Osteoblast (primary cell): ENCODE measurements around the gene FYB2. TPM values are rescaled to one million over a fixed set of nuclear protein-coding genes. Genes with fewer than 3 reads are reported as not detected.

Source experiments
- DNase-seq: peaks from one replicate; pipeline ENCODE4 v3.0.0; 2011; ENCODE audit warnings: low spot score, mixed read lengths; ENCODE audit not compliant: insufficient read length; ENCODE audit errors: missing footprints
- H2AFZ ChIP-seq: 2 replicates; pipeline ENCODE4 v1.6.0; 2011; ENCODE audit warnings: mild to moderate bottlenecking, low read length
- H3K27ac ChIP-seq: 2 replicates; pipeline ENCODE4 v1.5.1; 2011; ENCODE audit warnings: mild to moderate bottlenecking, low read depth, low read length, moderate library complexity
- H3K27me3 ChIP-seq: 2 replicates; pipeline ENCODE4 v1.6.0; 2012; ENCODE audit warnings: mild to moderate bottlenecking, control low read depth, inconsistent platforms, low read length, moderate library complexity; ENCODE audit not compliant: insufficient read depth
- H3K36me3 ChIP-seq: 2 replicates; pipeline ENCODE4 v1.5.1; 2011; ENCODE audit warnings: mild to moderate bottlenecking, low read length, control low read depth, moderate library complexity; ENCODE audit not compliant: insufficient read depth
- H3K4me1 ChIP-seq: 2 replicates; pipeline ENCODE4 v1.5.1; 2011; ENCODE audit warnings: mild to moderate bottlenecking, low read length, control low read depth, moderate library complexity; ENCODE audit not compliant: insufficient read depth
- H3K4me2 ChIP-seq: 2 replicates; pipeline ENCODE4 v1.6.0; 2011; ENCODE audit warnings: mild to moderate bottlenecking, low read length; ENCODE audit not compliant: insufficient read depth
- H3K4me3 ChIP-seq: fragments of 200-600 bp; sonication (generic); 3 replicates; pipeline ENCODE4 v1.5.1; 2012; ENCODE audit warnings: mild to moderate bottlenecking, low read length, inconsistent platforms; ENCODE audit not compliant: insufficient read depth
- H3K79me2 ChIP-seq: 2 replicates; pipeline ENCODE4 v1.6.0; 2012; ENCODE audit warnings: mild to moderate bottlenecking, low read length, control low read depth, inconsistent platforms; ENCODE audit not compliant: insufficient read depth
- H3K9me3 ChIP-seq: 2 replicates; pipeline ENCODE4 v1.5.1; 2011; ENCODE audit warnings: low read depth, low read length, control low read depth
- H4K20me1 ChIP-seq: 2 replicates; pipeline ENCODE4 v1.6.0; 2012; ENCODE audit warnings: mild to moderate bottlenecking, low read length, control low read depth; ENCODE audit not compliant: insufficient read depth
- total RNA-seq: library from RNA; depleted of rRNA; stranded (reverse); fragments of >200 nt; gene quantifications from 2 replicates; pipeline ENCODE4 v1.2.3, GENCODE V29; 2012
- TF ChIP-seq, protein P1 (sequence below): IDR thresholded peaks from 2 replicates; pipeline ENCODE4 v1.5.1; 2011; ENCODE audit warnings: mild to moderate bottlenecking, low read depth, low read length, moderate library complexity; ENCODE audit errors: extremely low read depth

The FYB2 gene
- total RNA-seq, 1 donor = not detected

DNA sequence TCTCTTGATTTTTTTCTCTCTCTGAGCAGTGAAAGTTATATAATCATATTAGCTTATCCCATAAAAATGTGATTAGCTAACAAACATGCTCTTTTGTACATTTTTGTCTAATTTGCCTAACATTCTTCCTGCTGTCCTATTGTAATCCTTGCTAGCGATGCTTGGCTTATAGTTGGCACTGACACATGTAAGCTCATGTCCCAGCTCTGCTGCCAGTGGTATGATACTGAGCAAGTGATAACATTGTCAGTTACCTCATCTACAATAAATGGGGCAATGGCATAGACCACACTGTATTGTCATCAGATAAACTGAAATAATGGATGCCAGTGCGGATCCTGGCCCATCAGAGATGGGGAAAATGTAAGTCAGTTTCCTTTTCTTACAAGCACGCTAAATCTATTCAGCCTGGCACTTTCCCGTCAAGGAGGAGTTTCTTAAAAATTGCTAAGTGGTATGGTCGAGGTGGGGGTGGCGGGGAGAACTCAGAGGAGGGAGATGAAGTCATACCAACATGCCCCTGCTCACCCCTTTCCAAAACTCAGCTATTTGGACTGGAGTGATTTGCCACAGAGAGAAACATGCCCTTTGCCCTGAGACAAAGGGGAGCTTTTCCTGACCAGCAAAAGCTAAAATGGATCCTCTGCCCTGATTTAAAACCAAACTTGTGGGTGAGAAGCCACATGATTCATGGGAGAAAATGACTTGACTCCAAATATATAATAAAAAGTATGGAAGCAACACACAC is 1.3 kb downstream of the FYB2 start:
- H3K79me2 ChIP-seq = no peaks in the 10 kb centered on the region
- TF ChIP-seq, protein P1, sequence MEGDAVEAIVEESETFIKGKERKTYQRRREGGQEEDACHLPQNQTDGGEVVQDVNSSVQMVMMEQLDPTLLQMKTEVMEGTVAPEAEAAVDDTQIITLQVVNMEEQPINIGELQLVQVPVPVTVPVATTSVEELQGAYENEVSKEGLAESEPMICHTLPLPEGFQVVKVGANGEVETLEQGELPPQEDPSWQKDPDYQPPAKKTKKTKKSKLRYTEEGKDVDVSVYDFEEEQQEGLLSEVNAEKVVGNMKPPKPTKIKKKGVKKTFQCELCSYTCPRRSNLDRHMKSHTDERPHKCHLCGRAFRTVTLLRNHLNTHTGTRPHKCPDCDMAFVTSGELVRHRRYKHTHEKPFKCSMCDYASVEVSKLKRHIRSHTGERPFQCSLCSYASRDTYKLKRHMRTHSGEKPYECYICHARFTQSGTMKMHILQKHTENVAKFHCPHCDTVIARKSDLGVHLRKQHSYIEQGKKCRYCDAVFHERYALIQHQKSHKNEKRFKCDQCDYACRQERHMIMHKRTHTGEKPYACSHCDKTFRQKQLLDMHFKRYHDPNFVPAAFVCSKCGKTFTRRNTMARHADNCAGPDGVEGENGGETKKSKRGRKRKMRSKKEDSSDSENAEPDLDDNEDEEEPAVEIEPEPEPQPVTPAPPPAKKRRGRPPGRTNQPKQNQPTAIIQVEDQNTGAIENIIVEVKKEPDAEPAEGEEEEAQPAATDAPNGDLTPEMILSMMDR = no peak
- peak overlapping the region; percentile 10 for H3K4me2 ChIP-seq
- H2AFZ ChIP-seq = no peak overlapping the region
- no peak for DNase-seq
- H3K9me3 ChIP-seq = no peaks in the 10 kb centered on the region
- no peaks in the 10 kb centered on the region for H4K20me1 ChIP-seq
- H3K4me1 ChIP-seq = peaks cover 21% of the 10 kb centered on the region
- H3K27me3 ChIP-seq = peaks cover 4% of the 10 kb centered on the region
- no peaks in the 10 kb centered on the region for H3K36me3 ChIP-seq
- no peak overlapping the region for H3K4me3 ChIP-seq
- no peak overlapping the region for H3K27ac ChIP-seq

DNA sequence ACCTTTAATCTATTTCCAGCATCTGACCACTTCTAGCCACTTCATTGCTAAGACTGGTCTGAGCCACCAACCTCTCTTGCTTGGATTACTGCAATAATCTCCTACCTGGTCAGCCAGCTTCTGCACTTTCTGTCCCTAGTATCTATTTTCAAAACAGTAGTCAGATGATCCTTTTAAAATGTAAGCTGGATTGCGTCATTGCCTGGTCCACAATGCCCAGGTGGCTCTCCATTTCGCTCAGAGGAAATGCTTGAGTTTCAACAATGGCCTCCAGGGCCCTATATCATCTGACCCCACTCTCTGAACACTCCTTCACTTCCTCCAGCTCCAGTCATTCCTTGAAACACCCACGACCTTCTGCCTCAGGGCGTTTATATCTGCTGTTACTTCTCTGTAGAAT is 2.3 kb downstream of the FYB2 start:
- H3K4me2 ChIP-seq = no peak overlapping the region
- H3K36me3 ChIP-seq = no peaks in the 10 kb centered on the region
- H3K9me3 ChIP-seq = no peaks in the 10 kb centered on the region
- no peak overlapping the region for H3K27ac ChIP-seq
- H3K4me1 ChIP-seq = peaks cover 21% of the 10 kb centered on the region
- H4K20me1 ChIP-seq = no peaks in the 10 kb centered on the region
- peaks cover 10% of the 10 kb centered on the region for H3K27me3 ChIP-seq
- no peaks in the 10 kb centered on the region for H3K79me2 ChIP-seq
- TF ChIP-seq, protein P1 = no peak
- no peak overlapping the region for H2AFZ ChIP-seq
- no peak for DNase-seq
- no peak overlapping the region for H3K4me3 ChIP-seq

DNA sequence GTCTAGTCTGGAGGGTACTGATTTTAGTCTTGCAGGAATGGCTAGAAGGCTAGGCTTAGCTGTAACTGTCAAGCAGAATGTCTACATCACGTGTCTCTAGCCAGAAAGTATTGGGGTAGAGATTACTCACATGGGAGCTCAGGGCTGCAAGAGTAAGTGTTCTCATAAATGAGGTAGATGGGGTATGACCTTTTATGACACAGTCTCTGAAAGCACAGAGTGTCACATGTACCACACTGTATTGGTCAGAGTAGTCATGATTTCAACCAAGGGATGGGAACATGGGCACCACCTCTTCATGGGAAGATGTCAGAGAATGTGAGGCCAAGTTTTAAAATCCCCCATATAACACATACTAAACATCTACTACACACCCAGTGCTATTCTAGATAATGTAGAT is 2.9 kb downstream of the FYB2 start:
- H3K4me3 ChIP-seq = no peak overlapping the region
- no peaks in the 10 kb centered on the region for H3K36me3 ChIP-seq
- H3K4me1 ChIP-seq = peaks cover 19% of the 10 kb centered on the region
- TF ChIP-seq, protein P1 = no peak
- H3K9me3 ChIP-seq = no peaks in the 10 kb centered on the region
- DNase-seq = peak; percentile 73
- H3K27me3 ChIP-seq = peaks cover 16% of the 10 kb centered on the region
- no peaks in the 10 kb centered on the region for H4K20me1 ChIP-seq
- no peak overlapping the region for H2AFZ ChIP-seq
- H3K79me2 ChIP-seq = no peaks in the 10 kb centered on the region
- H3K4me2 ChIP-seq = no peak overlapping the region
- H3K27ac ChIP-seq = no peak overlapping the region

DNA sequence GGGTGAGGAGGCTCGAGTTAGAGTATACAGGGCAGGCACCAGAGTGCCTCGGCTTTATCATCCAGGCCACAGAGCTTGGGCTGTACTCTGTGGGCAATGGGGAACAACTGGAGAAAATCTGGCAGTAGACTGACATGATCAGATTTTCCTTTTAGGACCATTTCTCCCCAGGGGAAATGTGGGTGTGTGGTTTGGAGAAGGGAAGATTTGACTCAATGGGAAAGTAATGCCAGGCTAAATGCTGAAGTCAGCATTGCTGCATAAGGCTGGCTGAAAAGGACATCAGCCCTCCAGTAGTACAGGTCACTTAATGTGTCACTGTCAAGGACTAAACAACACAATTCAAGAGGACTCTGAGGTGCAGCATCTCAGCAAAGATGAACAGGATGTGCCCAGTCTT is 5.0 kb downstream of the FYB2 start:
- peak; percentile 81 for DNase-seq
- Histone ChIP-seq H3K4me2 (no peak overlapping the region), H4K20me1 (no peaks in the 10 kb centered on the region), H3K9me3 (no peaks in the 10 kb centered on the region), H3K79me2 (no peaks in the 10 kb centered on the region), H2AFZ (no peak overlapping the region), H3K36me3 (no peaks in the 10 kb centered on the region), H3K4me3 (no peak overlapping the region), H3K27me3 (peaks cover 34% of the 10 kb centered on the region), H3K4me1 (peaks cover 17% of the 10 kb centered on the region), H3K27ac (no peak overlapping the region)
- TF ChIP-seq, protein P1 = no peak
